ENCODE measurements around the gene AOAH.

The AOAH gene

GRCh38 chr7:36589391-36589790 lies 134.9 kb downstream of the AOAH start:
- in situ Hi-C loops (cut with MboI; ENCODE audit: low sequenced_read_pairs, unreplicated experiment): no loop called here
- DNase-seq (ENCODE audit: low spot score): no peak
- no peak for TF ChIP-seq CTCF (IDR thresholded peaks at IDR 0.05; ENCODE audit: borderline replicate concordance, control extremely low read depth, extremely low read depth, insufficient read depth, missing control alignments)

GRCh38 chr7:36583318-36583717 lies 141.0 kb downstream of the AOAH start:
- in situ Hi-C loops (cut with MboI; ENCODE audit: low sequenced_read_pairs, unreplicated experiment): no loop called here
- no peak for DNase-seq (ENCODE audit: low spot score)
- TF ChIP-seq CTCF (IDR thresholded peaks at IDR 0.05; ENCODE audit: borderline replicate concordance, control extremely low read depth, extremely low read depth, insufficient read depth, missing control alignments): no peak

- TF ChIP-seq CTCF (IDR thresholded peaks at IDR 0.05; ENCODE audit: borderline replicate concordance, control extremely low read depth, extremely low read depth, insufficient read depth, missing control alignments): no peak
- in situ Hi-C loops (cut with MboI; ENCODE audit: low sequenced_read_pairs, unreplicated experiment): no loop called here
- DNase-seq (ENCODE audit: low spot score): no peak
Observed at GRCh38 chr7:36575832-36576231, 148.5 kb downstream of the AOAH start.

- TF ChIP-seq CTCF (IDR thresholded peaks at IDR 0.05; ENCODE audit: borderline replicate concordance, control extremely low read depth, extremely low read depth, insufficient read depth, missing control alignments): no peak
- DNase-seq (ENCODE audit: low spot score): no peak
- in situ Hi-C loops (cut with MboI; ENCODE audit: low sequenced_read_pairs, unreplicated experiment): no loop called here
Observed at GRCh38 chr7:36573066-36573465, 151.2 kb downstream of the AOAH start.

GRCh38 chr7:36571190-36571560 lies 153.1 kb downstream of the AOAH start:
- TF ChIP-seq CTCF (IDR thresholded peaks at IDR 0.05; ENCODE audit: borderline replicate concordance, control extremely low read depth, extremely low read depth, insufficient read depth, missing control alignments): no peak
- in situ Hi-C loops (cut with MboI; ENCODE audit: low sequenced_read_pairs, unreplicated experiment): no loop called here

GRCh38 chr7:36570528-36571189 lies 153.6 kb downstream of the AOAH start:
- DNase-seq (ENCODE audit: low spot score): no peak
- no peak for TF ChIP-seq CTCF (IDR thresholded peaks at IDR 0.05; ENCODE audit: borderline replicate concordance, control extremely low read depth, extremely low read depth, insufficient read depth, missing control alignments)
- in situ Hi-C loops (cut with MboI; ENCODE audit: low sequenced_read_pairs, unreplicated experiment): no loop called here

More at GRCh38 chr7:36571190-36571560, 153.1 kb downstream of the AOAH start:
- no peak for DNase-seq (ENCODE audit: low spot score)
